Pulmonary artery endothelial cell (primary cell): ENCODE measurements around the gene TNFRSF4. TPM values are rescaled to one million over a fixed set of nuclear protein-coding genes. Genes with fewer than 3 reads are reported as not detected.

ENCODE experiments used
- DNase-seq: peaks from one replicate; pipeline ENCODE4 v3.0.0-alpha.2; 2011; ENCODE audit warnings: low read depth, low spot score
- total RNA-seq: library from RNA; depleted of rRNA; stranded (reverse); fragments of >200 nt; gene quantifications from 2 replicates; pipeline ENCODE4 v1.2.3, GENCODE V29; 2014

Gene TNFRSF4
- total RNA-seq, 1 donor from 2014 or later: 0.79 TPM

- DNase-seq: no peak
Observed at GRCh38 chr1:1245817-1246576, 32.0 kb upstream of the TNFRSF4 start.

- DNase-seq: no peak
Observed at GRCh38 chr1:1245178-1245816, 31.3 kb upstream of the TNFRSF4 start.

- no peak for DNase-seq
Observed at GRCh38 chr1:1244192-1244811, 30.3 kb upstream of the TNFRSF4 start.

- DNase-seq: no peak
Observed at GRCh38 chr1:1243807-1244191, 29.8 kb upstream of the TNFRSF4 start.

GRCh38 chr1:1243266-1243660 lies 29.3 kb upstream of the TNFRSF4 start:
- DNase-seq: no peak

- no peak for DNase-seq
Observed at GRCh38 chr1:1242461-1243265, 28.7 kb upstream of the TNFRSF4 start.

GRCh38 chr1:1241588-1242219 lies 27.8 kb upstream of the TNFRSF4 start:
- DNase-seq: no peak

GRCh38 chr1:1240822-1241587 lies 27.1 kb upstream of the TNFRSF4 start:
- DNase-seq: no peak

GRCh38 chr1:1240348-1240732 lies 26.4 kb upstream of the TNFRSF4 start:
- DNase-seq: no peak

GRCh38 chr1:1239614-1240347 lies 25.8 kb upstream of the TNFRSF4 start:
- DNase-seq: no peak

- no peak for DNase-seq
Observed at GRCh38 chr1:1239227-1239613, 25.3 kb upstream of the TNFRSF4 start.

- no peak for DNase-seq
Observed at GRCh38 chr1:1238702-1239178, 24.8 kb upstream of the TNFRSF4 start.

- DNase-seq: no peak
Observed at GRCh38 chr1:1237874-1238701, 24.1 kb upstream of the TNFRSF4 start.

- no peak for DNase-seq
Observed at GRCh38 chr1:1236945-1237873, 23.3 kb upstream of the TNFRSF4 start.

GRCh38 chr1:1236176-1236763 lies 22.3 kb upstream of the TNFRSF4 start:
- DNase-seq: no peak

- DNase-seq: no peak
Observed at GRCh38 chr1:1235016-1235744, 21.2 kb upstream of the TNFRSF4 start.
